CD14-positive monocyte (primary cell): ENCODE measurements around the gene WRNIP1. TPM values are rescaled to one million over a fixed set of nuclear protein-coding genes. Genes with fewer than 3 reads are reported as not detected.

Source experiments
- DNase-seq, 3 donors: peaks; one replicate each; pipeline ENCODE4 v3.0.0-alpha.2; 2011 to 2022
- H2AFZ ChIP-seq: 2 replicates; pipeline ENCODE4 v1.6.0; 2012; ENCODE audit warnings: mild to moderate bottlenecking, low read depth, low read length, inconsistent platforms; ENCODE audit not compliant: insufficient read depth, poor library complexity, severe bottlenecking
- H3K27ac ChIP-seq, 2 donors: 1 replicate in 1 of 2; 2 replicates in 1 of 2; pipeline ENCODE4 v1.5.1; 2012 to 2013; ENCODE audit warnings: low read length in 2 of 2, control low read depth in 1 of 2, inconsistent platforms in 1 of 2, low read depth in 1 of 2, mild to moderate bottlenecking in 1 of 2
- H3K27me3 ChIP-seq, 2 donors: one replicate each; pipeline versions ENCODE4 v1.6.0 to v1.6.1; 2011 to 2013; ENCODE audit warnings: low read length in 2 of 2; ENCODE audit not compliant: control insufficient read depth in 2 of 2, insufficient read depth in 2 of 2
- H3K36me3 ChIP-seq, 2 donors: replicated peaks in 1 of 2; 1 replicate in 1 of 2; 2 replicates in 1 of 2; pipeline versions ENCODE4 v1.5.1 to v1.6.1; 2012 to 2013; ENCODE audit warnings: low read length in 2 of 2, control low read depth in 1 of 2, inconsistent platforms in 1 of 2, mild to moderate bottlenecking in 1 of 2; ENCODE audit not compliant: insufficient read depth in 2 of 2, control insufficient read depth in 1 of 2
- H3K4me1 ChIP-seq, 2 donors: 1 replicate in 1 of 2; 2 replicates in 1 of 2; pipeline versions ENCODE4 v1.5.1 to v1.6.1; 2012 to 2013; ENCODE audit warnings: low read length in 2 of 2, control low read depth in 1 of 2, inconsistent platforms in 1 of 2, mild to moderate bottlenecking in 1 of 2, moderate library complexity in 1 of 2; ENCODE audit not compliant: insufficient read depth in 2 of 2, control insufficient read depth in 1 of 2
- H3K4me2 ChIP-seq: replicated peaks from 2 replicates; pipeline ENCODE3; 2012; ENCODE audit warnings: low read length, moderate library complexity, mild to moderate bottlenecking; ENCODE audit not compliant: poor library complexity, severe bottlenecking; ENCODE audit errors: extremely low read depth
- H3K4me3 ChIP-seq, 3 experiments: fragments of 200-600 bp in 1 of 3; sonication (generic) in 1 of 3; replicated peaks in 1 of 3; 1 replicate in 2 of 3; 2 replicates in 1 of 3; pipeline ENCODE4 v1.5.1; 2011 to 2013; ENCODE audit warnings: low read length in 3 of 3, mild to moderate bottlenecking in 3 of 3, control low read depth in 2 of 3, low read depth in 2 of 3, inconsistent platforms in 1 of 3, moderate library complexity in 1 of 3
- H3K79me2 ChIP-seq: 2 replicates; pipeline ENCODE4 v1.6.0; 2012; ENCODE audit warnings: mild to moderate bottlenecking, control low read depth, inconsistent platforms, low read length, moderate library complexity; ENCODE audit not compliant: insufficient read depth
- H3K9ac ChIP-seq: 2 replicates; pipeline ENCODE4 v1.6.0; 2017; ENCODE audit warnings: low read length, mild to moderate bottlenecking; ENCODE audit not compliant: insufficient read depth, poor library complexity, severe bottlenecking
- H3K9me3 ChIP-seq, 2 donors: replicated peaks in 1 of 2; 1 replicate in 1 of 2; 2 replicates in 1 of 2; pipeline versions ENCODE4 v1.5.1 to v1.6.1; 2012 to 2013; ENCODE audit warnings: low read length in 2 of 2, control low read depth in 1 of 2; ENCODE audit not compliant: control insufficient read depth in 1 of 2, insufficient read depth in 1 of 2
- H4K20me1 ChIP-seq: 2 replicates; pipeline ENCODE4 v1.6.0; 2012; ENCODE audit warnings: mild to moderate bottlenecking, low read length, control low read depth, moderate library complexity; ENCODE audit not compliant: insufficient read depth
- H3K27ac Mint-ChIP-seq, 7 donors: one replicate each; pipeline ENCODE4 v1.8.0; 2020; ENCODE audit warnings: mild to moderate bottlenecking in 7 of 7, mixed read lengths in 7 of 7, moderate library complexity in 6 of 7, inconsistent platforms in 2 of 7
- H3K27me3 Mint-ChIP-seq, 3 donors: one replicate each; pipeline ENCODE4 v1.8.0; 2021 to 2022; ENCODE audit warnings: low read depth in 3 of 3, mild to moderate bottlenecking in 3 of 3, mixed read lengths in 3 of 3, moderate library complexity in 3 of 3, inconsistent platforms in 1 of 3
- H3K36me3 Mint-ChIP-seq, 2 donors: one replicate each; pipeline ENCODE4 v1.8.0; 2020; ENCODE audit warnings: mixed read lengths in 2 of 2, inconsistent platforms in 1 of 2, mild to moderate bottlenecking in 1 of 2
- H3K4me1 Mint-ChIP-seq: one replicate; pipeline ENCODE4 v1.8.0; 2020; ENCODE audit warnings: mild to moderate bottlenecking, mixed read lengths
- H3K4me3 Mint-ChIP-seq, 2 donors: one replicate each; pipeline ENCODE4 v1.8.0; 2020; ENCODE audit warnings: mild to moderate bottlenecking in 2 of 2, mixed read lengths in 2 of 2, moderate library complexity in 1 of 2
- H3K9me3 Mint-ChIP-seq, 7 donors: one replicate each; pipeline ENCODE4 v1.8.0; 2020 to 2022; ENCODE audit warnings: mixed read lengths in 7 of 7, mild to moderate bottlenecking in 6 of 7, moderate library complexity in 6 of 7, inconsistent platforms in 2 of 7
- CTCF ChIP-seq: fragments of 200-600 bp; IDR thresholded peaks from one replicate; pipeline ENCODE4 v1.8.0; 2022; ENCODE audit warnings: antibody characterized with exemption, mild to moderate bottlenecking
- WGBS: methylation state at CpG from one replicate; pipeline ENCODE4 v1.1.5; 2013; ENCODE audit warnings: missing lambda C conversion rate; ENCODE audit not compliant: insufficient coverage; 5-methylcytosine and 5-hydroxymethylcytosine counted together
- intact Hi-C, 2 donors: fragments of 100-400 bp; cut with micrococcal nuclease; formaldehyde crosslinking; loops; one replicate each; pipeline versions ENCODE4 v1.15.0 to v1.15.1; 2023
- polyA plus RNA-seq, 3 donors: library from polyadenylated mRNA; depleted of rRNA in 1 of 3; unstranded in 2 of 3; stranded (reverse) in 1 of 3; fragments of 300-500 nt in 2 of 3; fragments of >200 nt in 1 of 3; fragmentation: Illumina TruSeq in 2 of 3; gene quantifications; 1 replicate in 2 of 3; 2 replicates in 1 of 3; pipeline ENCODE4 v1.2.3, GENCODE V29; 2012 to 2021

The WRNIP1 gene
- polyA plus RNA-seq, 3 donors = 17.5 to 25.8 (median 17.8) TPM

- Histone ChIP-seq H3K79me2 (peaks cover 8% of the 10 kb centered on the region), H4K20me1 (no peaks in the 10 kb centered on the region), H3K4me3 (no peak overlapping the region), H3K9me3 (no peaks in the 10 kb centered on the region), H3K9ac (no peak overlapping the region), H2AFZ (no peak overlapping the region), H3K4me1 (peaks cover 12 to 19% of the 10 kb centered on the region in 2 donors), H3K27ac (no peak overlapping the region), H3K27me3 (no peaks in the 10 kb centered on the region), H3K36me3 (no peaks in the 10 kb centered on the region), H3K4me2 (no peak overlapping the region)
- H3K27me3 Mint-ChIP-seq = peaks cover 0 to 4% (median 2%) of the 10 kb centered on the region in 3 donors
- DNase-seq = no peak
- no peak for TF ChIP-seq CTCF
- peaks cover 0 to 3% of the 10 kb centered on the region in 2 donors for H3K36me3 Mint-ChIP-seq
- peaks cover 43% of the 10 kb centered on the region for H3K4me1 Mint-ChIP-seq
- H3K4me3 Mint-ChIP-seq = no peak overlapping the region
- H3K9me3 Mint-ChIP-seq = peaks cover 0 to 4% (median 0%) of the 10 kb centered on the region in 7 donors
- intact Hi-C loops = no loop called here
- H3K27ac Mint-ChIP-seq = no peak overlapping the region
- WGBS = 58% methylated on average over 5 of the region's 6 CpGs
Observed at GRCh38 chr6:2804516-2804915, 39.3 kb downstream of the WRNIP1 start.

- Histone ChIP-seq H3K4me1 (peaks cover 9 to 19% of the 10 kb centered on the region in 2 donors), H3K9ac (no peak overlapping the region), H3K79me2 (peaks cover 4% of the 10 kb centered on the region), H3K4me3 (no peak overlapping the region), H3K4me2 (no peak overlapping the region), H2AFZ (no peak overlapping the region), H3K27me3 (no peaks in the 10 kb centered on the region), H3K9me3 (no peaks in the 10 kb centered on the region), H3K36me3 (no peaks in the 10 kb centered on the region), H3K27ac (no peak overlapping the region), H4K20me1 (no peaks in the 10 kb centered on the region)
- H3K36me3 Mint-ChIP-seq = peaks cover 0 to 3% of the 10 kb centered on the region in 2 donors
- intact Hi-C loops = no loop called here
- peaks cover 43% of the 10 kb centered on the region for H3K4me1 Mint-ChIP-seq
- DNase-seq = no peak
- no peak overlapping the region for H3K4me3 Mint-ChIP-seq
- WGBS = 99% methylated on average over 13 of the region's 14 CpGs
- no peak for TF ChIP-seq CTCF
- H3K27ac Mint-ChIP-seq = no peak overlapping the region
- peaks cover 0 to 4% (median 0%) of the 10 kb centered on the region in 7 donors for H3K9me3 Mint-ChIP-seq
- H3K27me3 Mint-ChIP-seq = peaks cover 0 to 9% (median 2%) of the 10 kb centered on the region in 3 donors
Observed at GRCh38 chr6:2805031-2805430, 39.8 kb downstream of the WRNIP1 start.
